ENCODE data around the gene NFATC4. TPM values are rescaled to one million over a fixed set of nuclear protein-coding genes. Genes with fewer than 3 reads are reported as not detected.

Gene NFATC4
- total and polyA plus RNA-seq, 2 of the 4 experiments (the other 2 are of a cell fraction): 15.6 to 35.8 TPM

DNA sequence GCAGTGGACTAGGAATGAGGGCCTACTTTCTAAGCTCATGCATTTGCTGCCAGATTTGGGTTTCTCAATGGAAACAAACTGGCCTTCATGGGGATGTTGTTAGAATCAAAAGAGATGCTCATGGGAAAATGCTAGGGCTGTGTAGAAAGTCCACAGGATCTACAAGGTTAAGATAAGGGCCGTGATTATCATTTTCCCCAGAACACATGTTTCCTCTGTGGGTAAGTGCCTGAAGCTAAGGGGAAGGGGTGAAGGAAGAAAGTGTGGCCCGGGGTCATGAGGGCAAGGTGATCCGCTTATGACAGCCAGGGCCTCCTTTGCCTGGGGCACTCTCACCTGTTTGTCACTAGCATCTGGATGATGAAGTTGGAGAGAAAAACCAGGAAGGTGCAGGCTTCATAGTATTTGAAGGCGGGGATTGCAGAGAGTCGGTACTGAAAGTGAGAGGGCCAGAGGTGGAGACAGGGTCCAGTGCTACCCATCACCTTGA, 42.9 kb upstream of the NFATC4 start:
- no peak overlapping the region for H3K9ac ChIP-seq (ENCODE audit: low read depth, low read length)
- H3K18ac ChIP-seq (ENCODE audit: low read depth, low read length): no peak overlapping the region
- no peaks in the 10 kb centered on the region for H3K4me1 ChIP-seq (ENCODE audit: control insufficient read depth, insufficient read depth, low read length)
- H3K36me3 ChIP-seq (ENCODE audit: control insufficient read depth, insufficient read depth, low read length): no peaks in the 10 kb centered on the region
- ChIA-PET CTCF (interaction anchor here (1.0 kb wide), 1 partner anchor 8 kb away, joined by 3 read pairs; no protein-coding TSS in a partner anchor), POLR2A (ENCODE audit: unreplicated experiment) (no interaction called here)
- no peak overlapping the region for H3K4ac ChIP-seq (ENCODE audit: low read depth, low read length)
- no peak overlapping the region for H2BK20ac ChIP-seq (ENCODE audit: low read depth, low read length)
- no peak overlapping the region for H2BK120ac ChIP-seq (ENCODE audit: low read depth, low read length)
- no peak overlapping the region for H3K4me3 ChIP-seq (ENCODE audit: insufficient read depth, low read depth, low read length)
- H2AK9ac ChIP-seq (replicated peaks; ENCODE audit: low read depth, low read length, poor library complexity): peak overlapping the region; percentile 65
- H4K8ac ChIP-seq (ENCODE audit: low read depth in 2 of 2, low read length in 2 of 2): no peak overlapping the region
- no peak overlapping the region for H4K5ac ChIP-seq (ENCODE audit: low read depth, low read length)
- intact Hi-C loops (cut with micrococcal nuclease) (no loop called here), dilution Hi-C loops (cut with HindIII; ENCODE audit: low sequenced_read_pairs, unreplicated experiment) (no loop called here), in situ Hi-C loops (cut with MboI; ENCODE audit: low sequenced_read_pairs) (no loop called here)
- no peak overlapping the region for H3K56ac ChIP-seq (ENCODE audit: extremely low read depth, insufficient read depth, low read length)
- no peak overlapping the region for H3K14ac ChIP-seq (replicated peaks; ENCODE audit: low read depth, low read length)
- no peak overlapping the region for H3K27ac ChIP-seq (ENCODE audit: insufficient read depth, low read length)
- TF ChIP-seq, protein P1, sequence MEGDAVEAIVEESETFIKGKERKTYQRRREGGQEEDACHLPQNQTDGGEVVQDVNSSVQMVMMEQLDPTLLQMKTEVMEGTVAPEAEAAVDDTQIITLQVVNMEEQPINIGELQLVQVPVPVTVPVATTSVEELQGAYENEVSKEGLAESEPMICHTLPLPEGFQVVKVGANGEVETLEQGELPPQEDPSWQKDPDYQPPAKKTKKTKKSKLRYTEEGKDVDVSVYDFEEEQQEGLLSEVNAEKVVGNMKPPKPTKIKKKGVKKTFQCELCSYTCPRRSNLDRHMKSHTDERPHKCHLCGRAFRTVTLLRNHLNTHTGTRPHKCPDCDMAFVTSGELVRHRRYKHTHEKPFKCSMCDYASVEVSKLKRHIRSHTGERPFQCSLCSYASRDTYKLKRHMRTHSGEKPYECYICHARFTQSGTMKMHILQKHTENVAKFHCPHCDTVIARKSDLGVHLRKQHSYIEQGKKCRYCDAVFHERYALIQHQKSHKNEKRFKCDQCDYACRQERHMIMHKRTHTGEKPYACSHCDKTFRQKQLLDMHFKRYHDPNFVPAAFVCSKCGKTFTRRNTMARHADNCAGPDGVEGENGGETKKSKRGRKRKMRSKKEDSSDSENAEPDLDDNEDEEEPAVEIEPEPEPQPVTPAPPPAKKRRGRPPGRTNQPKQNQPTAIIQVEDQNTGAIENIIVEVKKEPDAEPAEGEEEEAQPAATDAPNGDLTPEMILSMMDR (conservative IDR thresholded peaks at IDR 0.05; ENCODE audit: low read depth, low read length): no peak
- H3K79me1 ChIP-seq (ENCODE audit: low read depth in 1 of 2, low read length in 2 of 2): no peaks in the 10 kb centered on the region
- H3K23ac ChIP-seq (ENCODE audit: low read depth, low read length): no peak overlapping the region
- peaks cover 41% of the 10 kb centered on the region for H3K27me3 ChIP-seq (ENCODE audit: control insufficient read depth, insufficient read depth, low read length)
- no peak overlapping the region for H2BK5ac ChIP-seq (ENCODE audit: low read depth, low read length, poor library complexity, severe bottlenecking)
- H3K9me3 ChIP-seq (ENCODE audit: control insufficient read depth, insufficient read depth, low read length): no peaks in the 10 kb centered on the region
- H3K9me1 ChIP-seq (ENCODE audit: insufficient read depth, low read length): no peaks in the 10 kb centered on the region; the same call in 1 of the 2 replicates
- WGBS, 2 experiments (ENCODE audit: extremely low coverage in 2 of 2, insufficient read length in 1 of 2): 78% methylated on average over 1 of the region's 5 CpGs; no CpG with 5 or more reads in 1 of the 2 experiments
- H2BK15ac ChIP-seq (ENCODE audit: low read depth, low read length): no peak overlapping the region
- no peak overlapping the region for H2AFZ ChIP-seq (replicated peaks; ENCODE audit: low read length, poor library complexity)
- no TSS peak for BruUV-seq (replicated peaks)
- no peaks in the 10 kb centered on the region for H4K20me1 ChIP-seq (ENCODE audit: insufficient read depth, low read length)
- H3K4me2 ChIP-seq (ENCODE audit: low read depth, low read length): no peak overlapping the region
- ATAC-seq (ENCODE audit: low read depth) (no peak), DNase-seq (no peak)
- no peak overlapping the region for H4K91ac ChIP-seq (ENCODE audit: insufficient read depth, low read depth, low read length)
- H2AK5ac ChIP-seq (ENCODE audit: low read depth, low read length): no peak overlapping the region

Data from IMR-90 (cell line).